Keratinocyte (primary cell): ENCODE results near the gene TP53I3. TPM values are rescaled to one million over a fixed set of nuclear protein-coding genes. Genes with fewer than 3 reads are reported as not detected.

Source experiments
- DNase-seq: peaks from one replicate; pipeline ENCODE4 v3.0.0-alpha.2; 2011; ENCODE audit warnings: low read depth, missing footprints, low spot score
- FAIRE-seq: peaks from 2 replicates; lab custom pipeline; 2011; peaks lifted over from hg19 to GRCh38; lab: Jason Lieb, UNC
- H2AFZ ChIP-seq: 2 replicates; pipeline ENCODE4 v1.6.0; 2012; ENCODE audit warnings: low read length, control low read depth, inconsistent platforms; ENCODE audit not compliant: control insufficient read depth
- H3K27ac ChIP-seq: 2 replicates; pipeline ENCODE4 v1.5.1; 2011; ENCODE audit warnings: low read length; ENCODE audit not compliant: control insufficient read depth, insufficient read depth
- H3K27me3 ChIP-seq: 3 replicates; pipeline ENCODE4 v1.6.0; 2011; ENCODE audit warnings: low read length; ENCODE audit not compliant: control insufficient read depth, insufficient read depth; ENCODE audit errors: extremely low read depth
- H3K36me3 ChIP-seq, 2 experiments: 2 replicates in 1 of 2; 3 replicates in 1 of 2; pipeline ENCODE4 v1.5.1; 2011; ENCODE audit warnings: low read length in 2 of 2, mild to moderate bottlenecking in 1 of 2; ENCODE audit not compliant: control insufficient read depth in 2 of 2, insufficient read depth in 2 of 2; ENCODE audit errors: extremely low read depth in 1 of 2
- H3K4me1 ChIP-seq: 3 replicates; pipeline ENCODE4 v1.5.1; 2011; ENCODE audit warnings: low read length; ENCODE audit not compliant: control insufficient read depth, insufficient read depth; ENCODE audit errors: extremely low read depth
- H3K4me2 ChIP-seq: 3 replicates; pipeline ENCODE4 v1.6.0; 2011; ENCODE audit warnings: low read depth, low read length; ENCODE audit not compliant: control insufficient read depth, insufficient read depth; ENCODE audit errors: extremely low read depth
- H3K4me3 ChIP-seq, 3 experiments: fragments of 200-600 bp in 1 of 3; sonication (generic) in 1 of 3; 2 replicates in 2 of 3; 3 replicates in 1 of 3; pipeline ENCODE4 v1.5.1; 2011 to 2016; ENCODE audit warnings: low read length in 3 of 3, mild to moderate bottlenecking in 3 of 3, control low read depth in 2 of 3, inconsistent platforms in 1 of 3, low read depth in 1 of 3, mixed read lengths in 1 of 3, mixed run types in 1 of 3, moderate library complexity in 1 of 3; ENCODE audit not compliant: control insufficient read depth in 2 of 3, insufficient read depth in 2 of 3; ENCODE audit errors: extremely low read depth in 1 of 3
- H3K79me2 ChIP-seq: 2 replicates; pipeline ENCODE4 v1.6.0; 2012; ENCODE audit warnings: low read length; ENCODE audit not compliant: control insufficient read depth, insufficient read depth
- H3K9ac ChIP-seq: 3 replicates; pipeline ENCODE4 v1.6.0; 2011; ENCODE audit warnings: low read length; ENCODE audit not compliant: control insufficient read depth, insufficient read depth; ENCODE audit errors: extremely low read depth
- H3K9me1 ChIP-seq: 3 replicates; pipeline ENCODE4 v1.6.0; 2011; ENCODE audit warnings: low read length; ENCODE audit not compliant: control insufficient read depth, insufficient read depth; ENCODE audit errors: extremely low read depth
- H3K9me3 ChIP-seq: 2 replicates; pipeline ENCODE4 v1.5.1; 2012; ENCODE audit warnings: low read depth, low read length; ENCODE audit not compliant: control insufficient read depth
- H4K20me1 ChIP-seq: 3 replicates; pipeline ENCODE4 v1.6.0; 2011; ENCODE audit warnings: low read length; ENCODE audit not compliant: control insufficient read depth, insufficient read depth; ENCODE audit errors: extremely low read depth
- EZH2 ChIP-seq: IDR thresholded peaks from one replicate; pipeline ENCODE4 v1.6.1; 2012; ENCODE audit warnings: inconsistent platforms, mild to moderate bottlenecking, low read length, moderate library complexity
- dilution Hi-C: fragments of 300-500 bp; cut with MboI; formaldehyde crosslinking; loops from one replicate; pipeline ENCODE4 v1.7.0; 2020; ENCODE audit warnings: low sequenced_read_pairs; ENCODE audit not compliant: extremely low pct_ligation_motif_present
- polyA plus RNA-seq, 5 experiments: library from polyadenylated mRNA; depleted of rRNA in 3 of 5; stranded (reverse) in 3 of 5; stranded (forward) in 1 of 5; unstranded in 1 of 5; fragments of >200 nt; gene quantifications; 1 replicate in 1 of 5; 2 replicates in 3 of 5; 3 replicates in 1 of 5; pipeline versions ENCODE4 v1.2.1 to v1.2.3, GENCODE V29; 2011 to 2012; ENCODE audit warnings: missing spikeins in 2 of 5, low read depth in 1 of 5, low replicate concordance in 1 of 5
- TF ChIP-seq, protein P1 (sequence below), 3 experiments: IDR thresholded peaks in 1 of 3; conservative IDR thresholded peaks in 1 of 3; optimal IDR thresholded peaks in 1 of 3; 2 replicates in 2 of 3; 3 replicates in 1 of 3; pipeline versions ENCODE3 to v1.5.1; 2011; ENCODE audit warnings: low read length in 3 of 3, mild to moderate bottlenecking in 3 of 3, moderate library complexity in 2 of 3, control low read depth in 1 of 3, inconsistent platforms in 1 of 3; ENCODE audit not compliant: insufficient read depth in 2 of 3; ENCODE audit errors: extremely low read depth in 1 of 3

The TP53I3 gene
- polyA plus RNA-seq, 1 donor (not counting 4 experiments of a cell fraction or from before 2014, with no cell fraction given) = 30.9 TPM

DNA sequence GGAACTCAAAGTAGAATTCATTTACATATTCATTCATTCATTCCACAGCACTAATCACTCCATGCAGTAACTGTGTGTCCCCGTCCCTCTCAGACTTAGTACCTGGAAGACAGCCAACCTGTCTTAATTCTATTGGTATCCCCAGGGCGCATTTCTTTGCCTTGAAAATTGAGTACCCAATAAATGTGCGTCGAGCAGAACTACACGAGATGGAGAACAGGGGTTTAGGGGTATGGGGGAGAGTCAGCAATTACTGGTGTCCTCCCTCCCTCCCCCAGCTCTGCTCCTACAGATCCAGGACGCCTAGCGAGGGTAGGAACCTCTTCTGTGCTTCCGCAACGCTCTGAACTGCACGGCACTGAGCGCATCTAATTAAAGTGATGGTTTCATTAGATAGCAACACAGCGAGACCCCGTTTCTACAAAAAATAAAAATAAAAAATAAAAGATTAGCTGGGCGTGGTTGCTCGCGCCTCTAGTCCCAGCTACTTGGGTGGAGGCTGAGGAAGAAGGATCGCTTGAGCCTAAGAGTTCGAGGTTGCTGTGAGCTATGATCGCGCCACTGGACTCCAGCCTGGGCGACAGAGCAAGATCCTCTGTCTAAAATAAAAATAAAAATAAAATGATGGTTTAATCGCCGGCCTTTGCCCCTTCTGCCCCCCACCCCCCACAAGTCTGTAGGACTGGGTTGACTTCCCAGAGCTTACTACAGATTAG is 35.7 kb downstream of the TP53I3 start:
- Histone ChIP-seq H3K4me2 (peak overlapping the region; percentile 79), H3K4me1 (peaks cover 10% of the 10 kb centered on the region), H3K27ac (no peak overlapping the region), H3K9me1 (no peaks in the 10 kb centered on the region), H4K20me1 (no peaks in the 10 kb centered on the region), H3K9me3 (no peaks in the 10 kb centered on the region), H3K79me2 (peaks cover 10% of the 10 kb centered on the region), H3K9ac (peak overlapping the region; percentile 54), H3K27me3 (no peaks in the 10 kb centered on the region), H3K36me3 (no peaks in the 10 kb centered on the region), H2AFZ (peak overlapping the region; percentile 82), H3K4me3 (peak overlapping the region; percentile 67 to 86 (median 76))
- DNase-seq (no peak), FAIRE-seq (no peak)
- TF ChIP-seq, protein P1, sequence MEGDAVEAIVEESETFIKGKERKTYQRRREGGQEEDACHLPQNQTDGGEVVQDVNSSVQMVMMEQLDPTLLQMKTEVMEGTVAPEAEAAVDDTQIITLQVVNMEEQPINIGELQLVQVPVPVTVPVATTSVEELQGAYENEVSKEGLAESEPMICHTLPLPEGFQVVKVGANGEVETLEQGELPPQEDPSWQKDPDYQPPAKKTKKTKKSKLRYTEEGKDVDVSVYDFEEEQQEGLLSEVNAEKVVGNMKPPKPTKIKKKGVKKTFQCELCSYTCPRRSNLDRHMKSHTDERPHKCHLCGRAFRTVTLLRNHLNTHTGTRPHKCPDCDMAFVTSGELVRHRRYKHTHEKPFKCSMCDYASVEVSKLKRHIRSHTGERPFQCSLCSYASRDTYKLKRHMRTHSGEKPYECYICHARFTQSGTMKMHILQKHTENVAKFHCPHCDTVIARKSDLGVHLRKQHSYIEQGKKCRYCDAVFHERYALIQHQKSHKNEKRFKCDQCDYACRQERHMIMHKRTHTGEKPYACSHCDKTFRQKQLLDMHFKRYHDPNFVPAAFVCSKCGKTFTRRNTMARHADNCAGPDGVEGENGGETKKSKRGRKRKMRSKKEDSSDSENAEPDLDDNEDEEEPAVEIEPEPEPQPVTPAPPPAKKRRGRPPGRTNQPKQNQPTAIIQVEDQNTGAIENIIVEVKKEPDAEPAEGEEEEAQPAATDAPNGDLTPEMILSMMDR (optimal IDR thresholded peaks at IDR 0.05 in 1 of 3, IDR thresholded peaks at IDR 0.05 in 1 of 3, conservative IDR thresholded peaks at IDR 0.05 in 1 of 3; ENCODE audit: extremely low read depth in 1 of 3, insufficient read depth in 2 of 3, low read length in 3 of 3) = no peak
- TF ChIP-seq EZH2 = no peak
- dilution Hi-C loops = no loop called here

DNA sequence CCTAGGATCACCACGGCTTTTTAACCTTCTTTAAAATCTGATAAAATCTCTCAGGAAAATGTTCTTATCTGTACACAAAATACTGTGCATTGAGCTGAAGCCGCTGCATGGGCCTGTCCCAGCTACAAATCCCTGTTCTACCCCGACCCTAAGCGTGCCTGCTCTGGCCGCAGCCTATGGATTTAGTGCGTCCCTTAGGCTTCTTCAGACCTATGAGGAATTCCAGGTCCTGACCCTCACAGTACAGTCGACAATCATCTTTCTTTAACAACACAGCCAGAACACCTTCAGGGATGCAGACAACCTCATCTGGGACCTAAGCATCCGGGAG is 37.0 kb downstream of the TP53I3 start:
- peak overlapping the region; percentile 83 for H2AFZ ChIP-seq
- H3K4me1 ChIP-seq = peaks cover 10% of the 10 kb centered on the region
- no peaks in the 10 kb centered on the region for H4K20me1 ChIP-seq
- no peaks in the 10 kb centered on the region for H3K9me3 ChIP-seq
- DNase-seq (no peak), FAIRE-seq (no peak)
- TF ChIP-seq, protein P1 (optimal IDR thresholded peaks at IDR 0.05 in 1 of 3, IDR thresholded peaks at IDR 0.05 in 1 of 3, conservative IDR thresholded peaks at IDR 0.05 in 1 of 3; ENCODE audit: extremely low read depth in 1 of 3, insufficient read depth in 2 of 3, low read length in 3 of 3) = no peak
- TF ChIP-seq EZH2 = no peak
- peak overlapping the region in 2 of 3 experiments; percentile 35 to 87 for H3K4me3 ChIP-seq
- H3K27me3 ChIP-seq = no peaks in the 10 kb centered on the region
- dilution Hi-C loops = no loop called here
- no peaks in the 10 kb centered on the region for H3K36me3 ChIP-seq
- peak overlapping the region; percentile 67 for H3K4me2 ChIP-seq
- no peaks in the 10 kb centered on the region for H3K9me1 ChIP-seq
- no peak overlapping the region for H3K27ac ChIP-seq
- peaks cover 10% of the 10 kb centered on the region for H3K79me2 ChIP-seq
- H3K9ac ChIP-seq = peak overlapping the region; percentile 28
